Central memory CD4-positive, alpha-beta T cell (primary cell): ENCODE data around the gene RBMS3.

Source experiments
- DNase-seq: peaks from one replicate; pipeline ENCODE4 v3.0.0; 2022

The RBMS3 gene

GRCh38 chr3:29827756-29828155, 546.9 kb downstream of the RBMS3 start:
- DNase-seq: no peak

GRCh38 chr3:29829340-29829739, 548.5 kb downstream of the RBMS3 start:
- DNase-seq: no peak

- no peak for DNase-seq
Measured at GRCh38 chr3:29850641-29851040, 569.8 kb downstream of the RBMS3 start.

GRCh38 chr3:29852767-29853166, 571.9 kb downstream of the RBMS3 start:
- DNase-seq: no peak

GRCh38 chr3:29853841-29854397, 573.0 kb downstream of the RBMS3 start:
- no peak for DNase-seq

- no peak for DNase-seq
Measured at GRCh38 chr3:29854821-29855220, 574.0 kb downstream of the RBMS3 start.

GRCh38 chr3:29859726-29860270, 578.9 kb downstream of the RBMS3 start:
- DNase-seq: no peak

GRCh38 chr3:29864809-29865208, 583.9 kb downstream of the RBMS3 start:
- DNase-seq: no peak

- DNase-seq: no peak
Measured at GRCh38 chr3:29868543-29869101, 587.8 kb downstream of the RBMS3 start.

- no peak for DNase-seq
Measured at GRCh38 chr3:29870136-29870535, 589.3 kb downstream of the RBMS3 start.

GRCh38 chr3:29871087-29871486, 590.2 kb downstream of the RBMS3 start:
- DNase-seq: no peak

GRCh38 chr3:29880809-29881208, 599.9 kb downstream of the RBMS3 start:
- no peak for DNase-seq

GRCh38 chr3:29887451-29887850, 606.6 kb downstream of the RBMS3 start:
- no peak for DNase-seq

GRCh38 chr3:29889215-29889614, 608.3 kb downstream of the RBMS3 start:
- no peak for DNase-seq

- no peak for DNase-seq
Measured at GRCh38 chr3:29890801-29891200, 609.9 kb downstream of the RBMS3 start.

- DNase-seq: no peak
Measured at GRCh38 chr3:29892976-29893554, 612.2 kb downstream of the RBMS3 start.

GRCh38 chr3:29896856-29897255, 616.0 kb downstream of the RBMS3 start:
- DNase-seq: no peak

- no peak for DNase-seq
Measured at GRCh38 chr3:29898171-29898965, 617.5 kb downstream of the RBMS3 start.

- DNase-seq: no peak
Measured at GRCh38 chr3:29899021-29899420, 618.1 kb downstream of the RBMS3 start.

- no peak for DNase-seq
Measured at GRCh38 chr3:29901097-29901496, 620.2 kb downstream of the RBMS3 start.

- no peak for DNase-seq
Measured at GRCh38 chr3:29903600-29903999, 622.7 kb downstream of the RBMS3 start.

- DNase-seq: no peak
Measured at GRCh38 chr3:29906906-29907305, 626.0 kb downstream of the RBMS3 start.

GRCh38 chr3:29912600-29913288, 631.9 kb downstream of the RBMS3 start:
- DNase-seq: no peak
